Colon (tissue), 2 donors: ENCODE measurements around the gene KDM4B.
"Not testable (repeated sequence)": the region's sequence is repeated elsewhere in the genome, so short reads cannot be mapped to it uniquely, and the experiment has no call there.

Experiments
- FAIRE-seq: peaks from 2 replicates; lab custom pipeline; 2012; peaks lifted over from hg19 to GRCh38; lab: Jason Lieb, UNC
- donor health status: control.
- donor health status: control.

Gene KDM4B

GRCh38 chr19:5013761-5014160 lies 44.8 kb downstream of the KDM4B start:
- no peak for FAIRE-seq

GRCh38 chr19:5014941-5015340 lies 46.0 kb downstream of the KDM4B start:
- no peak for FAIRE-seq

- no peak for FAIRE-seq
Observed at GRCh38 chr19:5016268-5016667, 47.4 kb downstream of the KDM4B start.

- FAIRE-seq = no peak
Observed at GRCh38 chr19:5016781-5017180, 47.9 kb downstream of the KDM4B start.

GRCh38 chr19:5017235-5017634 lies 48.3 kb downstream of the KDM4B start:
- no peak for FAIRE-seq

GRCh38 chr19:5018224-5019015 lies 49.5 kb downstream of the KDM4B start:
- FAIRE-seq = no peak

GRCh38 chr19:5020368-5020767 lies 51.5 kb downstream of the KDM4B start:
- FAIRE-seq = no peak

- no peak for FAIRE-seq
Observed at GRCh38 chr19:5021046-5021445, 52.1 kb downstream of the KDM4B start.

- no peak for FAIRE-seq
Observed at GRCh38 chr19:5022066-5022860, 53.4 kb downstream of the KDM4B start.

GRCh38 chr19:5023128-5023571 lies 54.2 kb downstream of the KDM4B start:
- no peak for FAIRE-seq

- FAIRE-seq = no peak
Observed at GRCh38 chr19:5024282-5024681, 55.4 kb downstream of the KDM4B start.

- no peak for FAIRE-seq
Observed at GRCh38 chr19:5025027-5025426, 56.1 kb downstream of the KDM4B start.

- no peak for FAIRE-seq
Observed at GRCh38 chr19:5026706-5027273, 57.9 kb downstream of the KDM4B start.

GRCh38 chr19:5028229-5028886 lies 59.4 kb downstream of the KDM4B start:
- FAIRE-seq = no peak

GRCh38 chr19:5029596-5029995 lies 60.7 kb downstream of the KDM4B start:
- not testable (repeated sequence) for FAIRE-seq

- FAIRE-seq = no peak
Observed at GRCh38 chr19:5030136-5030820, 61.4 kb downstream of the KDM4B start.

GRCh38 chr19:5030822-5031221 lies 61.9 kb downstream of the KDM4B start:
- FAIRE-seq = no peak

- FAIRE-seq = no peak
Observed at GRCh38 chr19:5031231-5032100, 62.6 kb downstream of the KDM4B start.

GRCh38 chr19:5032101-5032967 lies 63.4 kb downstream of the KDM4B start:
- no peak for FAIRE-seq
